GM12892 (cell line): ENCODE results near the gene SMIM13.

Experiments used
- POLR2A ChIP-seq: IDR thresholded peaks from 2 replicates; pipeline ENCODE4 v1.6.1; 2011; ENCODE audit warnings: low read depth, low read length, control low read depth
- TAF1 ChIP-seq: IDR thresholded peaks from 2 replicates; pipeline ENCODE4 v1.6.1; 2011; ENCODE audit warnings: low read depth, mild to moderate bottlenecking, control low read depth, low read length, borderline replicate concordance

GRCh38 chr6:11160199-11160598, 66.6 kb downstream of the SMIM13 start:
- TF ChIP-seq POLR2A (no peak), TAF1 (no peak)
